IMR-90 (cell line): ENCODE measurements around the gene SNRNP25. TPM values are rescaled to one million over a fixed set of nuclear protein-coding genes. Genes with fewer than 3 reads are reported as not detected.

Experiments
- ATAC-seq: fragments of 200-7000 bp; cut with Tn5 transposase; 2 replicates; pipeline ENCODE4 v1.9.1; 2020; ENCODE audit warnings: low read depth, mild to moderate bottlenecking, moderate library complexity
- BruUV-seq: library from RNA; stranded (reverse); fragments of 400-500 nt; replicated peaks from 2 replicates; lab custom pipeline; 2021; lab: Mats Ljungman, UMichigan
- CTCF ChIA-PET: fragments of 300-600 bp; formaldehyde crosslinking; extraction: SDS; loops from one replicate; lab custom pipeline; 2021; ENCODE audit warnings: antibody characterized with exemption; lab: Yijun Ruan, JAX
- POLR2A ChIA-PET: fragments of 300-600 bp; sonication (Branson Sonifier 250); formaldehyde crosslinking; loops from one replicate; lab custom pipeline; 2022; ENCODE audit warnings: antibody characterized with exemption; ENCODE audit not compliant: unreplicated experiment; lab: Charles Lee
- DNase-seq: peaks from one replicate; pipeline ENCODE4 v3.0.0; 2013
- H2AFZ ChIP-seq: replicated peaks from 2 replicates; pipeline ENCODE3; 2013; ENCODE audit warnings: low read length, mild to moderate bottlenecking; ENCODE audit not compliant: poor library complexity
- H2AK5ac ChIP-seq: 2 replicates; pipeline ENCODE4 v1.6.1; 2013; ENCODE audit warnings: low read depth, low read length, inconsistent platforms
- H2AK9ac ChIP-seq: replicated peaks from 2 replicates; pipeline ENCODE3; 2013; ENCODE audit warnings: mild to moderate bottlenecking, low read depth, low read length, moderate library complexity; ENCODE audit not compliant: poor library complexity
- H2BK120ac ChIP-seq: 2 replicates; pipeline ENCODE4 v1.6.1; 2013; ENCODE audit warnings: low read depth, low read length, inconsistent platforms
- H2BK15ac ChIP-seq: 3 replicates; pipeline ENCODE4 v1.6.1; 2013; ENCODE audit warnings: low read depth, low read length, inconsistent platforms
- H2BK20ac ChIP-seq: 2 replicates; pipeline ENCODE4 v1.6.1; 2013; ENCODE audit warnings: low read depth, mild to moderate bottlenecking, inconsistent platforms, low read length, moderate library complexity
- H2BK5ac ChIP-seq: 2 replicates; pipeline ENCODE4 v1.6.1; 2013; ENCODE audit warnings: mild to moderate bottlenecking, low read depth, low read length, inconsistent platforms; ENCODE audit not compliant: poor library complexity, severe bottlenecking
- H3K14ac ChIP-seq: replicated peaks from 2 replicates; pipeline ENCODE4 v1.6.1; 2013; ENCODE audit warnings: low read depth, low read length, inconsistent platforms
- H3K18ac ChIP-seq: 2 replicates; pipeline ENCODE4 v1.6.1; 2013; ENCODE audit warnings: low read depth, low read length, control low read depth
- H3K23ac ChIP-seq: 2 replicates; pipeline ENCODE4 v1.6.1; 2013; ENCODE audit warnings: low read depth, low read length, inconsistent platforms
- H3K27ac ChIP-seq: 2 replicates; pipeline ENCODE4 v1.5.1; 2013; ENCODE audit warnings: mild to moderate bottlenecking, control low read depth, low read length; ENCODE audit not compliant: insufficient read depth
- H3K27me3 ChIP-seq: 2 replicates; pipeline ENCODE4 v1.6.1; 2013; ENCODE audit warnings: low read length; ENCODE audit not compliant: control insufficient read depth, insufficient read depth
- H3K36me3 ChIP-seq: 2 replicates; pipeline ENCODE4 v1.6.1; 2013; ENCODE audit warnings: low read length, mixed read lengths; ENCODE audit not compliant: control insufficient read depth, insufficient read depth
- H3K4ac ChIP-seq: 2 replicates; pipeline ENCODE4 v1.6.1; 2013; ENCODE audit warnings: low read depth, low read length, inconsistent platforms
- H3K4me1 ChIP-seq: 2 replicates; pipeline ENCODE4 v1.6.1; 2013; ENCODE audit warnings: low read length, mixed read lengths; ENCODE audit not compliant: control insufficient read depth, insufficient read depth
- H3K4me2 ChIP-seq: 2 replicates; pipeline ENCODE4 v1.6.1; 2013; ENCODE audit warnings: low read depth, mild to moderate bottlenecking, control low read depth, low read length, moderate library complexity
- H3K4me3 ChIP-seq: 2 replicates; pipeline ENCODE4 v1.5.1; 2013; ENCODE audit warnings: low read depth, mild to moderate bottlenecking, control low read depth, low read length, moderate library complexity; ENCODE audit not compliant: insufficient read depth
- H3K56ac ChIP-seq: 2 replicates; pipeline ENCODE4 v1.6.1; 2013; ENCODE audit warnings: low read length, inconsistent platforms; ENCODE audit not compliant: insufficient read depth; ENCODE audit errors: extremely low read depth
- H3K79me1 ChIP-seq, 2 experiments: 2 replicates each; pipeline ENCODE4 v1.6.1; 2013; ENCODE audit warnings: low read length in 2 of 2, inconsistent platforms in 1 of 2, low read depth in 1 of 2
- H3K9ac ChIP-seq: 2 replicates; pipeline ENCODE4 v1.6.1; 2013; ENCODE audit warnings: low read depth, low read length, control low read depth
- H3K9me1 ChIP-seq: 2 replicates; pipeline ENCODE4 v1.6.1; 2013; ENCODE audit warnings: low read length, inconsistent platforms; ENCODE audit not compliant: insufficient read depth
- H3K9me3 ChIP-seq: 2 replicates; pipeline ENCODE4 v1.6.1; 2013; ENCODE audit warnings: low read length; ENCODE audit not compliant: control insufficient read depth, insufficient read depth
- H4K20me1 ChIP-seq: 2 replicates; pipeline ENCODE4 v1.6.1; 2013; ENCODE audit warnings: low read length, inconsistent platforms; ENCODE audit not compliant: insufficient read depth
- H4K5ac ChIP-seq: 2 replicates; pipeline ENCODE4 v1.6.1; 2013; ENCODE audit warnings: mild to moderate bottlenecking, low read depth, low read length, control low read depth
- H4K8ac ChIP-seq, 2 experiments: 2 replicates each; pipeline ENCODE4 v1.6.1; 2013; ENCODE audit warnings: low read depth in 2 of 2, low read length in 2 of 2, control low read depth in 1 of 2, inconsistent platforms in 1 of 2
- H4K91ac ChIP-seq: 2 replicates; pipeline ENCODE4 v1.6.1; 2013; ENCODE audit warnings: low read depth, low read length, inconsistent platforms; ENCODE audit not compliant: insufficient read depth
- BHLHE40 ChIP-seq: fragments of 150-350 bp; IDR thresholded peaks from 2 replicates; pipeline ENCODE4 v1.6.1; 2016; ENCODE audit warnings: mild to moderate bottlenecking, low read depth, low read length
- CEBPB ChIP-seq: IDR thresholded peaks from 2 replicates; pipeline ENCODE4 v1.6.1; 2012; ENCODE audit warnings: low read depth, low read length, improper control_type of control experiment
- CHD1 ChIP-seq: IDR thresholded peaks from 2 replicates; pipeline ENCODE4 v1.6.1; 2012; ENCODE audit warnings: low read depth, low read length, improper control_type of control experiment
- FOS ChIP-seq: fragments of 150-350 bp; IDR thresholded peaks from 2 replicates; pipeline ENCODE4 v1.6.1; 2016; ENCODE audit warnings: low read depth, low read length
- MAFK ChIP-seq: IDR thresholded peaks from 2 replicates; pipeline ENCODE4 v1.6.1; 2012; ENCODE audit warnings: low read depth, low read length, improper control_type of control experiment
- MAZ ChIP-seq: IDR thresholded peaks from 2 replicates; pipeline ENCODE4 v1.6.1; 2012; ENCODE audit warnings: low read depth, mild to moderate bottlenecking, low read length, improper control_type of control experiment, moderate library complexity, borderline replicate concordance
- MXI1 ChIP-seq: IDR thresholded peaks from 2 replicates; pipeline ENCODE4 v1.6.1; 2012; ENCODE audit warnings: low read depth, mild to moderate bottlenecking, low read length, moderate library complexity, borderline replicate concordance
- NFE2L2 ChIP-seq: fragments of 150-350 bp; IDR thresholded peaks from 2 replicates; pipeline ENCODE4 v1.6.1; 2016; ENCODE audit warnings: low read depth, mild to moderate bottlenecking, low read length
- POLR2A ChIP-seq: IDR thresholded peaks from 2 replicates; pipeline ENCODE4 v1.6.1; 2012; ENCODE audit warnings: mild to moderate bottlenecking, low read depth, low read length
- RAD21 ChIP-seq: IDR thresholded peaks from 2 replicates; pipeline ENCODE4 v1.6.1; 2012; ENCODE audit warnings: low read length, improper control_type of control experiment
- RCOR1 ChIP-seq: IDR thresholded peaks from 2 replicates; pipeline ENCODE4 v1.6.1; 2012; ENCODE audit warnings: mild to moderate bottlenecking, low read length, improper control_type of control experiment; ENCODE audit not compliant: insufficient replicate concordance
- RFX5 ChIP-seq: IDR thresholded peaks from 2 replicates; pipeline ENCODE4 v1.8.0; 2012; ENCODE audit warnings: low read depth, mild to moderate bottlenecking, low read length, moderate library complexity
- SMC3 ChIP-seq: fragments of 150-350 bp; IDR thresholded peaks from 2 replicates; pipeline ENCODE4 v1.6.1; 2016; ENCODE audit warnings: low read depth, mild to moderate bottlenecking, antibody characterized with exemption, low read length, moderate library complexity
- WGBS, 2 experiments: methylation state at CpG; one replicate each; pipeline versions ENCODE4 v1.1.5 to v1.1.7; 2013; ENCODE audit warnings: missing lambda C conversion rate in 2 of 2; ENCODE audit not compliant: insufficient read length in 1 of 2; ENCODE audit errors: extremely low coverage in 2 of 2; 5-methylcytosine and 5-hydroxymethylcytosine counted together
- dilution Hi-C: fragments of 300-500 bp; cut with HindIII; formaldehyde crosslinking; loops from one replicate; pipeline ENCODE4 v1.14.3; 2018; ENCODE audit warnings: low sequenced_read_pairs; ENCODE audit not compliant: unreplicated experiment
- in situ Hi-C: fragments of 300-500 bp; cut with MboI; formaldehyde crosslinking; loops from 3 replicates; pipeline ENCODE4 v1.14.3; 2019; ENCODE audit warnings: low sequenced_read_pairs, inconsistent platforms, mixed read lengths
- intact Hi-C: fragments of 100-400 bp; cut with micrococcal nuclease; formaldehyde crosslinking; loops from 2 replicates; pipeline ENCODE4 v1.10.0; 2022
- polyA plus RNA-seq, 3 experiments: library from polyadenylated mRNA; depleted of rRNA; stranded (reverse); fragments of >200 nt; gene quantifications; 2 replicates each; pipeline ENCODE4 v1.2.3, GENCODE V29; 2012; ENCODE audit warnings: low replicate concordance in 1 of 3
- total RNA-seq: library from RNA; depleted of rRNA; stranded (reverse); fragments of >200 nt; gene quantifications from 2 replicates; pipeline ENCODE4 v1.2.3, GENCODE V29; 2012
- TF ChIP-seq, protein P1 (sequence below): fragments of 150-350 bp; IDR thresholded peaks from 2 replicates; pipeline ENCODE4 v1.6.1; 2016; ENCODE audit warnings: low read depth, mild to moderate bottlenecking, low read length, moderate library complexity, borderline replicate concordance
- TF ChIP-seq, protein P2 (sequence below): fragments of 150-350 bp; IDR thresholded peaks from 2 replicates; pipeline ENCODE4 v1.6.1; 2017; ENCODE audit warnings: mild to moderate bottlenecking, antibody characterized with exemption, low read length, low read depth
- TF ChIP-seq, protein P3 (sequence below): conservative IDR thresholded peaks from 2 replicates; pipeline ENCODE4 v1.5.1; 2012; ENCODE audit warnings: mild to moderate bottlenecking, low read depth, low read length, improper control_type of control experiment

SNRNP25 gene
- total and polyA plus RNA-seq, 2 of the 4 experiments (the other 2 are of a cell fraction): 67.2 to 88.0 TPM

DNA sequence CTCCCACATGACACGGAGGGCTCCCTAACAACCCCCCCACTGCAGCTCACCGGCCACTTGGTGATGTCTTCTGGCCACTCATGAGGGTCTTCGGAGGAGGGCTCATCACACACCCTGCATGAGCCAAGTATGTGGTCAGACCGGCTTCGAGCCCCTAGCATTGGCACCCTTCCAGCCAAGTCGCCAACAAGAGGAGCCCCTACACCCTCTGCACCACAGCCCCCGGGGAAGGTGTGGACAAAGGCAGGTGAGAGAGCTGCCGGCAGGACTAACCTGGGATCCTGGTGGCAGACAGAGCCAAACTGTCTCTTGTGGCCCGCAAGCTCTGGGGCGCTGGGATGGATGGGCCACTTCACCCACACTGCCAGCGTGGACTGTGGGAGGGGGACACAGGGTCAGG is 6.5 kb downstream of the SNRNP25 start:
- intact Hi-C loops (no loop called here), dilution Hi-C loops (no loop called here), in situ Hi-C loops (no loop called here)
- H3K36me3 ChIP-seq: peaks cover 95% of the 10 kb centered on the region
- TF ChIP-seq CHD1: no peak
- no peak for TF ChIP-seq RFX5
- TF ChIP-seq NFE2L2: no peak
- no peak for TF ChIP-seq MXI1
- TF ChIP-seq BHLHE40: no peak
- TF ChIP-seq, protein P1, sequence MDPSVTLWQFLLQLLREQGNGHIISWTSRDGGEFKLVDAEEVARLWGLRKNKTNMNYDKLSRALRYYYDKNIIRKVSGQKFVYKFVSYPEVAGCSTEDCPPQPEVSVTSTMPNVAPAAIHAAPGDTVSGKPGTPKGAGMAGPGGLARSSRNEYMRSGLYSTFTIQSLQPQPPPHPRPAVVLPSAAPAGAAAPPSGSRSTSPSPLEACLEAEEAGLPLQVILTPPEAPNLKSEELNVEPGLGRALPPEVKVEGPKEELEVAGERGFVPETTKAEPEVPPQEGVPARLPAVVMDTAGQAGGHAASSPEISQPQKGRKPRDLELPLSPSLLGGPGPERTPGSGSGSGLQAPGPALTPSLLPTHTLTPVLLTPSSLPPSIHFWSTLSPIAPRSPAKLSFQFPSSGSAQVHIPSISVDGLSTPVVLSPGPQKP: no peak
- TF ChIP-seq POLR2A: no peak
- no peak for TF ChIP-seq RAD21
- no peak for TF ChIP-seq CEBPB
- TF ChIP-seq, protein P2, sequence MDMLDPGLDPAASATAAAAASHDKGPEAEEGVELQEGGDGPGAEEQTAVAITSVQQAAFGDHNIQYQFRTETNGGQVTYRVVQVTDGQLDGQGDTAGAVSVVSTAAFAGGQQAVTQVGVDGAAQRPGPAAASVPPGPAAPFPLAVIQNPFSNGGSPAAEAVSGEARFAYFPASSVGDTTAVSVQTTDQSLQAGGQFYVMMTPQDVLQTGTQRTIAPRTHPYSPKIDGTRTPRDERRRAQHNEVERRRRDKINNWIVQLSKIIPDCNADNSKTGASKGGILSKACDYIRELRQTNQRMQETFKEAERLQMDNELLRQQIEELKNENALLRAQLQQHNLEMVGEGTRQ: no peak
- TF ChIP-seq SMC3: no peak
- no peak for TF ChIP-seq RCOR1
- TF ChIP-seq FOS: no peak
- TF ChIP-seq, protein P3, sequence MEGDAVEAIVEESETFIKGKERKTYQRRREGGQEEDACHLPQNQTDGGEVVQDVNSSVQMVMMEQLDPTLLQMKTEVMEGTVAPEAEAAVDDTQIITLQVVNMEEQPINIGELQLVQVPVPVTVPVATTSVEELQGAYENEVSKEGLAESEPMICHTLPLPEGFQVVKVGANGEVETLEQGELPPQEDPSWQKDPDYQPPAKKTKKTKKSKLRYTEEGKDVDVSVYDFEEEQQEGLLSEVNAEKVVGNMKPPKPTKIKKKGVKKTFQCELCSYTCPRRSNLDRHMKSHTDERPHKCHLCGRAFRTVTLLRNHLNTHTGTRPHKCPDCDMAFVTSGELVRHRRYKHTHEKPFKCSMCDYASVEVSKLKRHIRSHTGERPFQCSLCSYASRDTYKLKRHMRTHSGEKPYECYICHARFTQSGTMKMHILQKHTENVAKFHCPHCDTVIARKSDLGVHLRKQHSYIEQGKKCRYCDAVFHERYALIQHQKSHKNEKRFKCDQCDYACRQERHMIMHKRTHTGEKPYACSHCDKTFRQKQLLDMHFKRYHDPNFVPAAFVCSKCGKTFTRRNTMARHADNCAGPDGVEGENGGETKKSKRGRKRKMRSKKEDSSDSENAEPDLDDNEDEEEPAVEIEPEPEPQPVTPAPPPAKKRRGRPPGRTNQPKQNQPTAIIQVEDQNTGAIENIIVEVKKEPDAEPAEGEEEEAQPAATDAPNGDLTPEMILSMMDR: no peak
- TF ChIP-seq MAZ: no peak
- no peak for TF ChIP-seq MAFK
- no peak overlapping the region for H4K91ac ChIP-seq
- H3K9ac ChIP-seq: no peak overlapping the region
- H3K9me3 ChIP-seq: no peaks in the 10 kb centered on the region
- ChIA-PET CTCF (no interaction called here), POLR2A (no interaction called here)
- H2AK5ac ChIP-seq: no peak overlapping the region
- no peak overlapping the region for H3K14ac ChIP-seq
- no peak overlapping the region for H4K8ac ChIP-seq
- H2BK15ac ChIP-seq: no peak overlapping the region
- DNase-seq: no peak
- H3K23ac ChIP-seq: no peak overlapping the region
- no peak for ATAC-seq
- H3K79me1 ChIP-seq: peaks cover 13 to 59% of the 10 kb centered on the region in 2 experiments
- no peak overlapping the region for H3K4ac ChIP-seq
- no peak overlapping the region for H2AK9ac ChIP-seq
- H3K27me3 ChIP-seq: no peaks in the 10 kb centered on the region
- H3K18ac ChIP-seq: no peak overlapping the region
- no peak overlapping the region for H2AFZ ChIP-seq
- WGBS, 2 experiments: 90% methylated on average over 2 of the region's 11 CpGs; no CpG with 5 or more reads in 1 of the 2 experiments
- no peak overlapping the region for H3K4me2 ChIP-seq
- H2BK20ac ChIP-seq: no peak overlapping the region
- no peak overlapping the region for H4K5ac ChIP-seq
- no peak overlapping the region for H3K56ac ChIP-seq
- H2BK5ac ChIP-seq: no peak overlapping the region
- H3K9me1 ChIP-seq: 0 out of 2 replicates have a peak, but pooled peaks cover 3% of the 10 kb centered on the region
- H3K4me3 ChIP-seq: no peak overlapping the region
- H2BK120ac ChIP-seq: no peak overlapping the region
- peaks cover 60% of the 10 kb centered on the region for H4K20me1 ChIP-seq
- no peaks in the 10 kb centered on the region for H3K4me1 ChIP-seq
- BruUV-seq: no TSS peak
- no peak overlapping the region for H3K27ac ChIP-seq
